Activated CD4-positive, alpha-beta T cell treated with anti-CD3 and anti-CD28 coated beads, Interleukin-2, amount 10 ng/mL, durations not matched to agents 7 days and 5 days (primary cell): Measurements from ENCODE around the gene WWP2. TPM values are rescaled to one million over a fixed set of nuclear protein-coding genes. Genes with fewer than 3 reads are reported as not detected.

Experiments used
- CTCF ChIA-PET: fragments of 350-600 bp; sonication (Branson Sonifier 250); formaldehyde crosslinking; loops from one replicate; lab custom pipeline; 2021; ENCODE audit warnings: antibody characterized with exemption; lab: Charles Lee
- POLR2A ChIA-PET: fragments of 350-600 bp; sonication (Branson Sonifier 250); formaldehyde crosslinking; loops from one replicate; lab custom pipeline; 2021; ENCODE audit warnings: antibody characterized with exemption; lab: Charles Lee
- DNase-seq: peaks from one replicate; pipeline ENCODE4 v3.0.0-alpha.2; 2020
- H3K27ac Mint-ChIP-seq: one replicate; pipeline ENCODE4 v1.8.0; 2021; ENCODE audit warnings: mild to moderate bottlenecking, moderate library complexity, mixed read lengths
- H3K27me3 Mint-ChIP-seq: one replicate; pipeline ENCODE4 v1.8.0; 2021; ENCODE audit warnings: mixed read lengths
- H3K36me3 Mint-ChIP-seq: one replicate; pipeline ENCODE4 v1.8.0; 2021; ENCODE audit warnings: low read depth, mixed read lengths
- H3K4me1 Mint-ChIP-seq: one replicate; pipeline ENCODE4 v1.8.0; 2021; ENCODE audit warnings: mixed read lengths
- H3K4me3 Mint-ChIP-seq: one replicate; pipeline ENCODE4 v1.8.0; 2021; ENCODE audit warnings: mild to moderate bottlenecking, moderate library complexity, mixed read lengths
- H3K9me3 Mint-ChIP-seq: one replicate; pipeline ENCODE4 v1.8.0; 2021; ENCODE audit warnings: mixed read lengths
- total RNA-seq, 2 experiments: library from RNA; stranded (reverse); gene quantifications; one replicate each; pipeline ENCODE4 v1.2.3, GENCODE V29; 2021

The WWP2 gene
- 10 to 100 TPM; 68.8 to 76.3 TPM for total RNA-seq

- Mint-ChIP-seq H3K4me1 (peaks cover 29% of the 10 kb centered on the region), H3K36me3 (peaks cover 9% of the 10 kb centered on the region), H3K4me3 (peak within 1 kb of the TSS; percentile 89), H3K9me3 (no peaks in the 10 kb centered on the region), H3K27me3 (no peaks in the 10 kb centered on the region), H3K27ac (peak within 1 kb of the TSS; percentile 99)
- ChIA-PET POLR2A (interaction anchor here (1.3 kb wide), 1 partner anchor 8 kb away, joined by 3 read pairs; no protein-coding TSS in a partner anchor), CTCF (interaction anchor here (0.6 to 3.0 kb wide), 5 partner anchors 8 to 53 kb away, joined by 3 to 18 read pairs (median 3); partner anchors contain the start of gene NOB1)
- DNase-seq = peak; percentile 79
These were observed at the start of gene WWP2 for GRCh38 chr16:69761983-69762813. Gene WWP2, plus strand, starts transcription at chr16:69762332. Its CDS starts 24,679 bp downstream, at chr16:69787011.

- no peaks in the 10 kb centered on the region for H3K27me3 Mint-ChIP-seq
These were observed 49.1 kb upstream of the WWP2 start for GRCh38 chr16:69712914-69713581.

GRCh38 chr16:69717066-69717465 is 45.1 kb upstream of the WWP2 start:
- CTCF ChIA-PET = interaction anchor here (0.9 to 2.4 kb wide), 3 partner anchors 9 to 37 kb away, joined by 3 to 10 read pairs (median 7); partner anchors contain the start of genes NOB1 and NQO1
- no peak for DNase-seq
- POLR2A ChIA-PET = no interaction called here
- Mint-ChIP-seq H3K27me3 (no peaks in the 10 kb centered on the region), H3K4me1 (peaks cover 2% of the 10 kb centered on the region), H3K27ac (no peak overlapping the region), H3K36me3 (peaks cover 8% of the 10 kb centered on the region), H3K4me3 (no peak overlapping the region), H3K9me3 (no peaks in the 10 kb centered on the region)

More at GRCh38 chr16:69712914-69713581, 49.1 kb upstream of the WWP2 start:
- Mint-ChIP-seq H3K4me1 (peaks cover 3% of the 10 kb centered on the region), H3K9me3 (no peaks in the 10 kb centered on the region), H3K4me3 (no peak overlapping the region), H3K36me3 (peaks cover 12% of the 10 kb centered on the region), H3K27ac (no peak overlapping the region)
- CTCF ChIA-PET = interaction anchor here (0.7 to 1.0 kb wide), 2 partner anchors 41 to 65 kb away, joined by 3 to 7 read pairs; partner anchors contain the start of gene NOB1
- DNase-seq = peak; percentile 2
- POLR2A ChIA-PET = no interaction called here

GRCh38 chr16:69718111-69718764 is 43.9 kb upstream of the WWP2 start:
- no peak for DNase-seq
- Mint-ChIP-seq H3K27ac (no peak overlapping the region), H3K27me3 (no peaks in the 10 kb centered on the region), H3K9me3 (no peaks in the 10 kb centered on the region), H3K4me3 (no peak overlapping the region), H3K4me1 (peaks cover 10% of the 10 kb centered on the region), H3K36me3 (peaks cover 8% of the 10 kb centered on the region)
- POLR2A ChIA-PET = no interaction called here
- CTCF ChIA-PET = interaction anchor here (0.9 to 1.7 kb wide), 3 partner anchors 30 to 44 kb away, joined by 3 to 10 read pairs (median 3); partner anchors contain the start of genes NOB1 and WWP2

- peaks cover 29% of the 10 kb centered on the region for H3K4me1 Mint-ChIP-seq
These were observed 41.2 kb upstream of the WWP2 start for GRCh38 chr16:69720822-69721430.

GRCh38 chr16:69721441-69721957 is 40.6 kb upstream of the WWP2 start:
- no peak for DNase-seq
- CTCF ChIA-PET = interaction anchor here (0.7 to 1.7 kb wide), 2 partner anchors 33 to 100 kb away, joined by 4 read pairs; partner anchors contain the start of gene NOB1
- no peaks in the 10 kb centered on the region for H3K27me3 Mint-ChIP-seq
- POLR2A ChIA-PET = no interaction called here
- H3K4me3 Mint-ChIP-seq = no peak overlapping the region
- H3K9me3 Mint-ChIP-seq = no peaks in the 10 kb centered on the region
- H3K4me1 Mint-ChIP-seq = peaks cover 35% of the 10 kb centered on the region
- no peak overlapping the region for H3K27ac Mint-ChIP-seq
- H3K36me3 Mint-ChIP-seq = peaks cover 5% of the 10 kb centered on the region

More at GRCh38 chr16:69720822-69721430, 41.2 kb upstream of the WWP2 start:
- H3K27me3 Mint-ChIP-seq = no peaks in the 10 kb centered on the region
- ChIA-PET POLR2A (no interaction called here), CTCF (interaction anchor here (1.7 kb wide), 1 partner anchor 34 kb away, joined by 4 read pairs; the partner anchor contains the start of gene NOB1)
- H3K36me3 Mint-ChIP-seq = peaks cover 5% of the 10 kb centered on the region
- no peak overlapping the region for H3K4me3 Mint-ChIP-seq
- no peaks in the 10 kb centered on the region for H3K9me3 Mint-ChIP-seq
- H3K27ac Mint-ChIP-seq = no peak overlapping the region
- DNase-seq = no peak

GRCh38 chr16:69724414-69724873 is 37.7 kb upstream of the WWP2 start:
- H3K4me1 Mint-ChIP-seq = peaks cover 57% of the 10 kb centered on the region
- H3K4me3 Mint-ChIP-seq = no peak overlapping the region
- no peak for DNase-seq
- POLR2A ChIA-PET = no interaction called here
- CTCF ChIA-PET = interaction anchor here (0.5 to 7.9 kb wide), 5 partner anchors 11 to 635 kb away, joined by 3 to 50 read pairs (median 3); partner anchors contain the start of gene NOB1
- no peaks in the 10 kb centered on the region for H3K36me3 Mint-ChIP-seq
- H3K9me3 Mint-ChIP-seq = no peaks in the 10 kb centered on the region
- H3K27me3 Mint-ChIP-seq = no peaks in the 10 kb centered on the region
- H3K27ac Mint-ChIP-seq = peak overlapping the region; percentile 74

- Mint-ChIP-seq H3K27ac (peak overlapping the region; percentile 97), H3K4me3 (peak overlapping the region; percentile 92), H3K9me3 (no peaks in the 10 kb centered on the region), H3K36me3 (no peaks in the 10 kb centered on the region), H3K27me3 (no peaks in the 10 kb centered on the region), H3K4me1 (peaks cover 57% of the 10 kb centered on the region)
- ChIA-PET CTCF (interaction anchor here (0.6 to 7.9 kb wide), 6 partner anchors 10 to 635 kb away, joined by 3 to 50 read pairs (median 6); partner anchors contain the start of gene NOB1), POLR2A (no interaction called here)
- no peak for DNase-seq
These were observed 37.1 kb upstream of the WWP2 start for GRCh38 chr16:69724981-69725479.

GRCh38 chr16:69725480-69726312 is 36.4 kb upstream of the WWP2 start:
- peaks cover 57% of the 10 kb centered on the region for H3K4me1 Mint-ChIP-seq
- no peaks in the 10 kb centered on the region for H3K36me3 Mint-ChIP-seq
- CTCF ChIA-PET = interaction anchor here (0.6 to 7.9 kb wide), 8 partner anchors 9 to 557 kb away, joined by 3 to 50 read pairs (median 8); partner anchors contain the start of gene NOB1
- POLR2A ChIA-PET = interaction anchor here (0.8 kb wide), 1 partner anchor 29 kb away, joined by 5 read pairs; the partner anchor contains the start of gene NOB1
- DNase-seq = no peak
- peak overlapping the region; percentile 97 for H3K27ac Mint-ChIP-seq
- no peaks in the 10 kb centered on the region for H3K9me3 Mint-ChIP-seq
- no peaks in the 10 kb centered on the region for H3K27me3 Mint-ChIP-seq
- peak overlapping the region; percentile 92 for H3K4me3 Mint-ChIP-seq

GRCh38 chr16:69726313-69727060 is 35.6 kb upstream of the WWP2 start, which contains the start of gene NQO1:
Gene NQO1, minus strand, starts transcription at chr16:69726560. Its CDS starts 121 bp downstream, at chr16:69726439.
- ChIA-PET POLR2A (interaction anchor here (0.8 kb wide), 1 partner anchor 28 kb away, joined by 5 read pairs; the partner anchor contains the start of gene NOB1), CTCF (interaction anchor here (0.6 to 7.9 kb wide), 9 partner anchors 9 to 558 kb away, joined by 3 to 50 read pairs (median 7); partner anchors contain the start of gene NOB1)
- H3K36me3 Mint-ChIP-seq = no peaks in the 10 kb centered on the region
- H3K27ac Mint-ChIP-seq = peak within 1 kb of the TSS; percentile 97
- peaks cover 57% of the 10 kb centered on the region for H3K4me1 Mint-ChIP-seq
- peak; percentile 95 for DNase-seq
- H3K27me3 Mint-ChIP-seq = no peaks in the 10 kb centered on the region
- peak within 1 kb of the TSS; percentile 92 for H3K4me3 Mint-ChIP-seq
- H3K9me3 Mint-ChIP-seq = no peaks in the 10 kb centered on the region
